Iris pigment epithelial cell (primary cell): ENCODE measurements around the gene RP9.
"Not testable (repeated sequence)": the region's sequence is repeated elsewhere in the genome, so short reads cannot be mapped to it uniquely, and the experiment has no call there.

Source experiments
- DNase-seq: peaks from one replicate; pipeline ENCODE4 v3.0.0-alpha.2; 2011; ENCODE audit warnings: low read depth

RP9 gene

DNA sequence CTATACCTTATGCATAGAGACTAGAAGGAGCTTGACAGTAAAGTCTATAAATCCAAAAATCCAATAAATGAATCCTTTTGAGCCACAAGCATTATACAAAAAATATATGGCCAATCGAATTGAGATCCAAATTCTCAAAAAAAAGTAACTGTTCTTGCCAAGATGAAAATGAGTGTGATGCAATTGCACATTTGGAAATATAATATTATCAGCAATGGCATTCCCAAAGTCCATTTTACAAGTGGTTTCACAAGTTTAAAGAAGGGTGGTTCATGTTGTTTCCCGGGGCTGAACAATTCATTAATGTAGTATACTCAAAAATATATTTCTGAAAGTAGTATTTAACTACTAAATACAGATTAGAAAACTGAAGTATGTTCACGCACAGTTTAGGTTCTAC is 7.3 kb downstream of the RP9 start:
- no peak for DNase-seq

DNA sequence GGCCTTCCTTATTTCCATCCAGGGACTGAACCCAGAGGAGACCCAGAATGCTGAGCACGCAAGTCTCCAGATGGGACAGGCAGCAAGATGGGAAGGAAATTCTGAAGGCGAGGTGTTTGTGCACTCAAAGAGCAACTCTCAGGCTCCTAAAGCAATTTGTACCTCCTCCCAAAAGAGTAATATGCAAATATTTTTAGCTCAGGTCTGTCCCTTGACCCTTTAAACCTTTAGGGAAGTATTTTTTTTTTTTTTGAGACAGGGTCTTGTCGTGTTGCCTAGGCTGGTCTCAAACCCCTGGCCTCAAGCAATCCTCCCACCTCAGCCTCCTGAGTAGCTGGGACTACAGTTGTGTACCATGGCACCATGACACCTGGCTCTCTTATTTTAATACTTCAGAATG is 8.4 kb downstream of the RP9 start:
- no peak for DNase-seq

- DNase-seq, result no peak
Measured at GRCh38 chr7:33099154-33099940, 9.9 kb downstream of the RP9 start.

- DNase-seq, result not testable (repeated sequence)
Measured at GRCh38 chr7:33094745-33095275, 14.4 kb downstream of the RP9 start.

DNA sequence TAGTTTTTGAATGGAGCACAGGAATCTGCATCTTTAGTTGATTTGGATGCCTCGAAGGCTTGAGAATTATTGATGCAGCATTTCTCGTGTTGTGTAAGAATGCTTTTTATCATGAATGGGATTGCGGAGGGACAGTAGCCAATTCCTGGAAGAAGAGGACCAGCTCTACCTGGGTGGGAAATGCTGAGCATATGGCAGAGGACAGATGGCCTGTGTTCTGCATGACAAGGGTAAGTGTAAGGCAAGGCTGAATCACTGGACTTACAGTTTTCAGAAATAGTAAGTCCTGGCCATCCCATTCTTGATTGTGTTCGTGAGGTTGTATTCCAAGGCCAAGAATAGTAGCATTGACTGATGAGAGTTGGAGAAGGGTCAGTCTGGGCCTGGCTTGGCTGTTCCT is 15.9 kb downstream of the RP9 start:
- no peak for DNase-seq

GRCh38 chr7:33091641-33092191 is 17.5 kb downstream of the RP9 start:
- DNase-seq, result no peak

- DNase-seq, result peak; percentile 12
Measured at GRCh38 chr7:33091111-33091531, 18.1 kb downstream of the RP9 start.

GRCh38 chr7:33089142-33089541 is 20.1 kb downstream of the RP9 start:
- no peak for DNase-seq

GRCh38 chr7:33087858-33088257 is 21.3 kb downstream of the RP9 start:
- no peak for DNase-seq

DNA sequence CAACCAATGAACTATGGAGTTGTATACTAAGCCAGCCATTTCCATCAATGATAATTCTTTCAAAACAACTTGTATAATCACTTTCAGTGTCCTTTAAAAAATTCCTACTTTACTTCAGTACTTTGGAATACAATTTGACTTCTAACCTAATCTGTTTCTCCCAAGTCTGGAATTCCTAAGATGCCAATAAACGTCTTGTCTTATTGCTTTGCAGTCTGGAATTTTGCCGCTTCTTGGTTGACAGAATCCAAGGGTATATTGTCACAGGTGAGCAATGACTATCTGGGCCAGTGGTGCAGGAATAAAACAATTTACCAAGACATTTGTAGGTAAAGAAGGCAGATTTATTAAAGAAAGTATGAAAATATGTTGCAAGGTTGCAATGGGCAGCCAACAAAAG is 21.8 kb downstream of the RP9 start:
- DNase-seq, result no peak

- DNase-seq, result no peak
Measured at GRCh38 chr7:33079763-33080690, 29.2 kb downstream of the RP9 start.

DNA sequence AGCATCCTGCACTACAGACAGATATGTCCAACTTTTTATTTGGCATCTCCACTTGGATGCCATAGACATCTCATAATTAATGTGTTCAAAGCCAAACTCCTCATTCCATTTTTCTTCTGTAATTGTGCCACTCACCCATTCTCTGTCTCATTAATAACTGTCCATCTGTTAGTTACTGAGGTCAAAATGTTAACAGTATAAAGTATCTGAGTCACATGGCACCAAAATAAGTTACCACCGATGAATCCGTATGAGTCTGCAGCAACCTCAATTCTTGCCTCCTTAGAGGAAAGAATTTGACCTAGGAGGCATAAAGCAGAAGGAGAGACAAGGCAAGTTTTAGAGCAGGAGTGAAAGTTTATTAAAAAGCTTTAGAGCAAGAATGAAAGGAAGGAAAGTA is 30.1 kb downstream of the RP9 start:
- no peak for DNase-seq

DNA sequence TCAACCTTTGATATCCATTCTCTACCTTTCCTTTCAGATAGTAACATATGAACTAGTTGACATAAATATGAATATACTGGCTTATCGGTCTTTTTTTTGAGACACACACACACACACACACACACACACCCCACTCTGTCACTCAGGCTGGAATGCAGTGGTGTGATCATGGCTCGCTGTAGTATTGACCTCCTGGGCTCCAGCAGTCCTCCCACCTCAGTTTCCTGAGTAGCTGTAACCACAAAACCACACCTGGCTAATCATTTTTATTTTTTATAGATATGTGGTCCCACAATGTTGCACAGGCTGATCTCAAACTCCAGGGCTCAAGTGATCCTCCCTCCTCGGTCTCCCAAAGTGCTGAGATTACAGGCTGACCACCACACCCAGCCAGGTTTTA is 32.5 kb downstream of the RP9 start:
- DNase-seq, result no peak

GRCh38 chr7:33075818-33076518 is 33.2 kb downstream of the RP9 start:
- DNase-seq, result no peak

- DNase-seq, result no peak
Measured at GRCh38 chr7:33073243-33073642, 36.0 kb downstream of the RP9 start.

DNA sequence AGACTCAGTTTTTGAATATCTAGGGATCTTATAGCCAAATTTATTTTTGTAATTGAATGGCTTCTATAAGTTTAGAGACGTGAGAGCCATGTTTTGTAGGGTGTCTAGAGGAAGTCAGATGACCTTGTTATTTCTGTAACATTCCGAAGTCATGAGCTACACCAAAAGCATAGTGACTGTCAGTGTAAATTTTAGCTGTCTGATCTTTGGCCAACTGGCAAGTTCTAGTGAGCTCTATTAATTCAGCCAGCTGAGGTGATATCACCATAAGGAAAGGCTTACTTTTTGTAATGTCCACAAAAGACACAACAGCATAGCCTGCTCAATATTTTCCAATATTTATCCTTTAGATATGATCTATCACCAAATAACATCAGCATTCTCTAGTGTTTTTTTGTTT is 36.7 kb downstream of the RP9 start:
- peak; percentile 70 for DNase-seq

- no peak for DNase-seq
Measured at GRCh38 chr7:33070831-33071230, 38.4 kb downstream of the RP9 start.

DNA sequence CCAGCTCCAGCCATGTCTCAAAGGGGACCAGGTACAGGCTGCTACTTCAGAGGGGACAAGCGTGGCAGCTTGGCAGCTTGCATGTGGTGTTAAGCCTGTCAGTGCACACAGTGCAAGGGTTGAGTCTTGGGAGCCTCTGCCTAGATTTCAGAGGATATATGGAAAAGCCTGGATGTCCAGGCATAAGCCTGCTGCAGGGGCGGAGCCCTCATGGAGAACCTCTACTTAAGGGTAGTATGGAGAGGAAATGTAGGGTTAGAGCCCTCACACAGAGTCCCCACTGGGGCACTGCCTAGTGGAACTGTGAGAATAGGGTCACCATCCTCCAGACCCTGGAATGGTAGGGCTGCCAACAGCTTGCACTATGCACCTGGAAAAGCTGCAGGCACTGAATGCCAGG is 38.9 kb downstream of the RP9 start:
- no peak for DNase-seq

DNA sequence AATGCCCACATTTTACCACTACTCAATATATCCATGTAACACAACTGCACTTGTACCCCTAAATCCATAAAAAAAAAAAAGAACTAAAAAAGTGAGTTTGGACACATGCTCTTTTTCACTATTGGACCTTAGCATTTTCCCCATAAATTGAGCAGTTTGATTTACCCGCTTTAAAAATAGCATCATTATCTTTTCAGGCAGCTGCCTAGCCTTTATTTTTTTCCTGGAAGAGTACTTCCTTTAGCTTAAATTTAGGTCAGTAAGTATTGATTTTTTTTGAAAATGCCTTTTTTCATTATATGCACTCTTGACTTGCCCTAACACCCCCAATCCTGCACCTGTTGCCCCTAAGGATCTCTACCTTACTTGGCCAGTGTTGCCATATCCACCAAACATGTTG is 41.3 kb downstream of the RP9 start:
- no peak for DNase-seq

DNA sequence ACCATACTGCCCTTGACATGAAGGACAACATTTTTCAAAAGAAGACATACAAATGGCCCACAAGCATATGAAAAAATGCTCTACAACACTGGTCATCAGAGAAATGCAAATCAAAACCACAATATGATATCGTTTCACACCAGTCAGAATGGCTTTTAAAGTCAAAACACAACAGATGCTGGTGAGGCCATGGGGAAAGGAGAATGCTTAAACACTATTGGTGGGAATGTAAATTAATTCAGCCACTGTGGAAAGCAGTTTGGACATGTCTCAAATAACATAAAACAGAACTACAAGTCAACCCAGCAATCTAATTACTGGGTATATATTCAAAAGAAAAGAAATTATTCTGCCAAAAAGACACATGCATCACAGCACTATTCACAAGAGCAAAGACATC is 42.4 kb downstream of the RP9 start:
- no peak for DNase-seq

DNA sequence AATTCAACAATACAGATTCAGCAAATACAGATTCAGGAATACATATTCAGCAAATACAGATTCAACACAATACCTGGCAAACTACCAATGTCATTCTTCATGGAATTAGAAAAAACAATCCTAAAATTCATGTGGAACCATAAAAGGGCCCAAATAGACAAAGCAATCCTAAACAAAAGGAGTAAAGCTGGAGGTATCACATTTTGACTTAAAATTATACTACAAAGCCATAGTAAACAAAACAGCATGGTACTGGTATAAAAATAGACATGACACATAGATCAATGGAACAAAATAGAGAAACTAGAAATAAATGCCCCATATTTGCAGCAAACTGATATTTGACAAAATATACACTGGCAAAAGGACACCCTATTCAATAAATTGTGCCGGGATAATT is 43.2 kb downstream of the RP9 start:
- DNase-seq, result no peak
